Right atrium auricular region (tissue), 2 donors: Measurements from ENCODE around the gene KIF6. TPM values are rescaled to one million over a fixed set of nuclear protein-coding genes. Genes with fewer than 3 reads are reported as not detected.

Experiments used
- DNase-seq: peaks from one replicate; pipeline ENCODE4 v3.0.0-alpha.2; 2019; ENCODE audit warnings: low spot score
- H3K27ac ChIP-seq, 2 donors: fragments of 200-600 bp; sonication (generic); 1 replicate in 1 of 2; 2 replicates in 1 of 2; pipeline ENCODE4 v1.5.1; 2016 to 2019
- H3K27me3 ChIP-seq, 2 donors: fragments of 200-600 bp; sonication (generic); one replicate each; pipeline versions ENCODE4 v1.5.1 to v1.6.0; 2017 to 2019
- H3K36me3 ChIP-seq: fragments of 200-600 bp; sonication (generic); one replicate; pipeline ENCODE4 v1.5.1; 2016
- H3K4me1 ChIP-seq, 2 donors: fragments of 200-600 bp; sonication (generic); one replicate each; pipeline versions ENCODE4 v1.5.1 to v1.6.0; 2017 to 2019
- H3K4me3 ChIP-seq, 2 donors: fragments of 200-600 bp; sonication (generic); 1 replicate in 1 of 2; 2 replicates in 1 of 2; pipeline ENCODE4 v1.5.1; 2017 to 2019; ENCODE audit warnings: mild to moderate bottlenecking in 1 of 2, moderate library complexity in 1 of 2
- H3K9me3 ChIP-seq, 2 donors: fragments of 200-600 bp; sonication (generic); one replicate each; pipeline ENCODE4 v1.5.1; 2019
- total RNA-seq, 2 donors: library from RNA; depleted of rRNA; stranded (reverse); fragments of >200 nt; gene quantifications; one replicate each; pipeline ENCODE4 v1.1.0, GENCODE V29; 2016
- TF ChIP-seq, protein P1 (sequence below), 2 donors: fragments of 200-600 bp; sonication (generic); IDR thresholded peaks; one replicate each; pipeline ENCODE4 v1.5.1; 2019; ENCODE audit warnings: antibody characterized with exemption in 2 of 2

The KIF6 gene
- total RNA-seq, 2 donors from 2014 or later, result not detected

DNA sequence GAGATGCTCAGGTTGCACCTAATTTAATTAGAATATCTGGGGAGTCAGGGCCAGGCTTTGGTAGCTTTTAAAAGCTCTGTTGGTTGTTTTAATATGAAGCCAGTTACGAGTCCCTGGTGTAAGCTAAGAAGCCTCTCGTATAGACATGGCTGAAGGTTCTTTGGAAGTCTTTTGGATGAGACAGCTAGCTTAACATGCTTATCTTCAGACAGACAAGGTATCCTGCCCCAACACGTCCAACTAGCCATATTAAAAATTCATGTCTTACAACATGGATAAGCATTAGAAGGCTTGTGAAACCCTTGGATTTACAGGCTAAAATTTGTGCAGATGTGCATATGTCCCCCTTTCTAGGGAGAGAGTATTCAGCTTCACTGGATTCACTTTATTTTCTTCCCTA is 297.1 kb downstream of the KIF6 start:
- H3K27ac ChIP-seq, result no peak overlapping the region
- TF ChIP-seq, protein P1, sequence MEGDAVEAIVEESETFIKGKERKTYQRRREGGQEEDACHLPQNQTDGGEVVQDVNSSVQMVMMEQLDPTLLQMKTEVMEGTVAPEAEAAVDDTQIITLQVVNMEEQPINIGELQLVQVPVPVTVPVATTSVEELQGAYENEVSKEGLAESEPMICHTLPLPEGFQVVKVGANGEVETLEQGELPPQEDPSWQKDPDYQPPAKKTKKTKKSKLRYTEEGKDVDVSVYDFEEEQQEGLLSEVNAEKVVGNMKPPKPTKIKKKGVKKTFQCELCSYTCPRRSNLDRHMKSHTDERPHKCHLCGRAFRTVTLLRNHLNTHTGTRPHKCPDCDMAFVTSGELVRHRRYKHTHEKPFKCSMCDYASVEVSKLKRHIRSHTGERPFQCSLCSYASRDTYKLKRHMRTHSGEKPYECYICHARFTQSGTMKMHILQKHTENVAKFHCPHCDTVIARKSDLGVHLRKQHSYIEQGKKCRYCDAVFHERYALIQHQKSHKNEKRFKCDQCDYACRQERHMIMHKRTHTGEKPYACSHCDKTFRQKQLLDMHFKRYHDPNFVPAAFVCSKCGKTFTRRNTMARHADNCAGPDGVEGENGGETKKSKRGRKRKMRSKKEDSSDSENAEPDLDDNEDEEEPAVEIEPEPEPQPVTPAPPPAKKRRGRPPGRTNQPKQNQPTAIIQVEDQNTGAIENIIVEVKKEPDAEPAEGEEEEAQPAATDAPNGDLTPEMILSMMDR (IDR thresholded peaks at IDR 0.05), result no peak
- no peak for DNase-seq

GRCh38 chr6:39426073-39426456 is 299.1 kb downstream of the KIF6 start:
- no peak for DNase-seq
- Histone ChIP-seq H3K4me1 (peaks cover 0 to 12% of the 10 kb centered on the region in 2 donors), H3K4me3 (no peak overlapping the region), H3K36me3 (no peaks in the 10 kb centered on the region), H3K27ac (no peak overlapping the region), H3K9me3 (no peaks in the 10 kb centered on the region), H3K27me3 (no peaks in the 10 kb centered on the region)
- TF ChIP-seq, protein P1 (IDR thresholded peaks at IDR 0.05), result no peak

More for the DNA sequence above, 297.1 kb downstream of the KIF6 start:
- no peaks in the 10 kb centered on the region for H3K9me3 ChIP-seq
- H3K4me1 ChIP-seq, result peaks cover 0 to 7% of the 10 kb centered on the region in 2 donors
- H3K36me3 ChIP-seq, result no peaks in the 10 kb centered on the region
- H3K27me3 ChIP-seq, result no peaks in the 10 kb centered on the region
- no peak overlapping the region for H3K4me3 ChIP-seq

- TF ChIP-seq, protein P1 (IDR thresholded peaks at IDR 0.05), result no peak
- Histone ChIP-seq H3K36me3 (no peaks in the 10 kb centered on the region), H3K4me1 (peaks cover 0 to 15% of the 10 kb centered on the region in 2 donors), H3K9me3 (no peaks in the 10 kb centered on the region), H3K27me3 (no peaks in the 10 kb centered on the region), H3K4me3 (no peak overlapping the region), H3K27ac (no peak overlapping the region)
- DNase-seq, result no peak
Measured at GRCh38 chr6:39425346-39426072, 299.7 kb downstream of the KIF6 start.

- H3K9me3 ChIP-seq, result no peaks in the 10 kb centered on the region
- no peak overlapping the region for H3K27ac ChIP-seq
- H3K27me3 ChIP-seq, result no peaks in the 10 kb centered on the region
- no peaks in the 10 kb centered on the region for H3K36me3 ChIP-seq
- TF ChIP-seq, protein P1 (IDR thresholded peaks at IDR 0.05), result no peak
- H3K4me3 ChIP-seq, result no peak overlapping the region
- peaks cover 0 to 16% of the 10 kb centered on the region in 2 donors for H3K4me1 ChIP-seq
- DNase-seq, result no peak
Measured at GRCh38 chr6:39424831-39425230, 300.4 kb downstream of the KIF6 start.

DNA sequence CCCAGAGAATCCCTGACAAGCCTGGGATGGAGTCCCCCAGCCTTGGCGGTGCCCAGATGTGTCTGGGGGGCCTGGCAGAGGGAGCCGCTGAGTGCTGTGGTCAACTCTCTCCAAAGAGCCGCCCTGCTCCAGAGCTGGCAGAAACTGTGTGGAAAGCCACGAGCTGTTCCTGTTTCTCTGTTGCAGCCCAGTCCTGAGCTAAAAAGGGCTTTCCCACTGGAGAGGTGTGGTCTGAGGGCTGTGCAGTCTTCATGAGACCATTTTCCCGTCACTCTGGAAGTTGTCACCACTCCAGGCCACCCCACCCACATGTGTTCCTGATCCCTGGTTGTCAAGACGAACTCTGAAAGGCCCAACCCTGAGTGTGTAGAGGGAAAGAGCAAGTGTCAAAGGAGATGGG is 303.0 kb downstream of the KIF6 start:
- H3K9me3 ChIP-seq, result no peaks in the 10 kb centered on the region
- H3K27me3 ChIP-seq, result no peaks in the 10 kb centered on the region
- no peak overlapping the region for H3K4me3 ChIP-seq
- H3K4me1 ChIP-seq, result peaks cover 0 to 21% of the 10 kb centered on the region in 2 donors
- peak overlapping the region; percentile 49 to 67 for H3K27ac ChIP-seq
- no peaks in the 10 kb centered on the region for H3K36me3 ChIP-seq
- DNase-seq, result peak; percentile 79
- TF ChIP-seq, protein P1 (IDR thresholded peaks at IDR 0.05), result no peak
